Sigmoid colon (tissue), 7 donors: ENCODE measurements around the gene TMEM40. TPM values are rescaled to one million over a fixed set of nuclear protein-coding genes. Genes with fewer than 3 reads are reported as not detected.

Experiments
- DNase-seq: peaks from one replicate; pipeline ENCODE4 v3.0.0-alpha.2; 2019
- H3K27ac ChIP-seq, 4 donors: fragments of 200-600 bp; sonication (generic); one replicate each; pipeline ENCODE4 v1.5.1; 2016 to 2019; ENCODE audit warnings: mild to moderate bottlenecking in 1 of 4
- H3K27me3 ChIP-seq, 3 donors: fragments of 200-600 bp; sonication (generic); one replicate each; pipeline ENCODE4 v1.5.1; 2019; ENCODE audit warnings: mild to moderate bottlenecking in 1 of 3
- H3K36me3 ChIP-seq, 4 donors: fragments of 200-600 bp; sonication (generic); one replicate each; pipeline ENCODE4 v1.5.1; 2016 to 2019
- H3K4me1 ChIP-seq, 4 donors: fragments of 200-600 bp; sonication (generic); one replicate each; pipeline ENCODE4 v1.5.1; 2017 to 2019
- H3K4me3 ChIP-seq, 4 donors: fragments of 200-600 bp; sonication (generic); one replicate each; pipeline ENCODE4 v1.5.1; 2017 to 2019; ENCODE audit warnings: mild to moderate bottlenecking in 2 of 4, moderate library complexity in 1 of 4
- H3K9me3 ChIP-seq, 4 donors: fragments of 200-600 bp in 3 of 4; sonication (generic) in 3 of 4; one replicate each; pipeline versions ENCODE4 v1.5.1 to v1.6.1; 2013 to 2019
- CTCF ChIP-seq, 4 experiments: fragments of 450-650 bp in 3 of 4; fragments of 200-600 bp in 1 of 4; IDR thresholded peaks; one replicate each; pipeline ENCODE4 v1.5.1; 2016 to 2019; ENCODE audit warnings: antibody characterized with exemption in 4 of 4, mild to moderate bottlenecking in 3 of 4, moderate library complexity in 2 of 4
- EP300 ChIP-seq, 4 donors: sonication (generic); formaldehyde crosslinking; IDR thresholded peaks; one replicate each; pipeline ENCODE4 v1.6.1; 2017; ENCODE audit warnings: antibody characterized with exemption in 4 of 4
- POLR2A ChIP-seq, 2 donors: fragments of 450-650 bp; IDR thresholded peaks; one replicate each; pipeline ENCODE4 v1.6.1; 2016; ENCODE audit warnings: antibody characterized with exemption in 2 of 2, mild to moderate bottlenecking in 2 of 2, moderate library complexity in 2 of 2
- POLR2AphosphoS5 ChIP-seq, 4 donors: sonication (generic); formaldehyde crosslinking; IDR thresholded peaks; one replicate each; pipeline ENCODE4 v1.6.1; 2017; ENCODE audit warnings: antibody characterized with exemption in 4 of 4
- whole genome bisulfite sequencing, 2 donors: extraction: QIAGEN DNeasy Blood & Tissue Kit; methylation state at CpG; one replicate each; pipeline ENCODE4 v1.1.7; 2013; 5-methylcytosine and 5-hydroxymethylcytosine counted together
- intact Hi-C: fragments of 100-400 bp; cut with DNase I; formaldehyde crosslinking; loops from one replicate; pipeline ENCODE4 v1.15.1; 2023
- polyA plus RNA-seq, 3 donors: library from polyadenylated mRNA; stranded (reverse); fragments of 200-250 nt; gene quantifications; one replicate each; pipeline ENCODE4 v1.2.3, GENCODE V29; 2013
- total RNA-seq, 4 donors: library from RNA; depleted of rRNA; stranded (reverse); fragments of >200 nt; gene quantifications; one replicate each; pipeline ENCODE4 v1.1.0, GENCODE V29; 2016
- donor health status: healthy with polysubstance abuse.
- donor health status: Bipolar disorder and iron deficiency.
- donor health status: healthy.

The TMEM40 gene
- total and polyA plus RNA-seq, 7 donors, result 0.10 to 0.60 TPM; not detected in 5

DNA sequence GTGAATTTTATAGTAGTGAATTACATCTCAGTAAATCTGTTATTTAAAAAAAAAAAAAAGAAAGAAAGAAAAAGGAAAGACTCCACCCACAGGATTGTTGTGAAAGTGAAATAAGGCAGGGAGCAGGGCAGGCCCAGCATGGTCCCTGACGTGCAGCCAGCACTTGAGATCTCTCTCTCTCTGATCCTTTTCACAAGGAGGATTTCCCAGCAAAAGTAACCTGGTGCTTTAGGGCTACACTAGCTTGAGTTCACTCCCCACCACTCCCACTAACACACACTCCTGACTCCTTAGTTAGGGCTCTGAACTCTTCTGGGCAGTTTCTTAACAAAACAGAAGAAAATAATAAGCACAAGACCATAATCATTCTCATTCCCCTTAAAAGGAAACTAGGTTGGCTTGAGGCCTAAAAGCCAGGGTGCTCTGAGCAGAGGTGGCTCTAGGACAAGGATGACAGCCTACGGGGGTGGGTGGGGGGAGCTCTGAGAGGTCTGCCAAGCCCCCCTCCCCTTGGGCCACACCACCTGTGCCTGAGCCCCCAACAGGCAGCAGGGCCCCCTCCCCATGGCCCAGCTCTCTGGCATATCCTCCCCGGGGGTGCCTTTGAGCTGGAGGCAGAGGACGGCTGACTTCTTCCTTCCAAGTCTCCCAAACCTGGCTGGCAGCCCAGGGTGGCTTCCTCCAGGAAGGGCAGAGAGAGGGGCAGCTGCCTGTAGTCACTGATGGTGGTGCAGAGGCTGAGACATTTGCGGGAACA is 856 bp downstream of the TMEM40 start:
- peak; percentile 83 for DNase-seq
- Histone ChIP-seq H3K36me3 (no peaks in the 10 kb centered on the region), H3K4me3 (no peak overlapping the region), H3K27me3 (no peaks in the 10 kb centered on the region), H3K27ac (peak overlapping the region; percentile 68 to 77 (median 72)), H3K9me3 (no peaks in the 10 kb centered on the region), H3K4me1 (peaks cover 0 to 14% (median 9%) of the 10 kb centered on the region in 4 donors)
- intact Hi-C loops, result no loop called here
- TF ChIP-seq POLR2AphosphoS5 (IDR thresholded peaks at IDR 0.05), result peak in 1 of 4 donors; percentile 19
- no peak for TF ChIP-seq POLR2A (IDR thresholded peaks at IDR 0.05)
- no peak for TF ChIP-seq EP300 (IDR thresholded peaks at IDR 0.05)
- no peak for TF ChIP-seq CTCF (IDR thresholded peaks at IDR 0.05)
- 30% methylated on average over 5 of the region's 5 CpGs for WGBS, 2 donors

DNA sequence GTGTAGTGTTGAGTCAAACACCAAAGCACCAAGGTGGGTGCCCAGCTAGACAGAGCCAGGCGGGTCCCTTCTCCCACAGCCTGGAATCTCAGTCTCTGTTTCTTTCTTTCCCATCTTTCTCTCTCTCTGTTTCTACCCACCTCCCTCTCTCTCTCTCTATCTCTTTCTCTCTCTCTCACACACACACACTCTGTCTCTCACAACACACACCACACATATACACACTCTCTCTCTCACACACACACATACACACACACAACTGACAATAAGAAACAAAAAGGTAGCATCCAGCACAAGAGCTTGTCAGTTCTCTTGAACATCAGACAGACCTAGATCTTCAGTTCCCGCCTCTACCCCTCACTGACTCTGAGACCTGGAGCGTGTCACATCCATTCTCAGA is 2.4 kb downstream of the TMEM40 start:
- Histone ChIP-seq H3K36me3 (no peaks in the 10 kb centered on the region), H3K4me1 (peaks cover 0 to 14% (median 9%) of the 10 kb centered on the region in 4 donors), H3K27ac (no peak overlapping the region), H3K4me3 (no peak overlapping the region), H3K9me3 (no peaks in the 10 kb centered on the region), H3K27me3 (no peaks in the 10 kb centered on the region)
- TF ChIP-seq CTCF (IDR thresholded peaks at IDR 0.05), result no peak
- no peak for TF ChIP-seq POLR2AphosphoS5 (IDR thresholded peaks at IDR 0.05)
- TF ChIP-seq POLR2A (IDR thresholded peaks at IDR 0.05), result no peak
- TF ChIP-seq EP300 (IDR thresholded peaks at IDR 0.05), result no peak
- intact Hi-C loops, result no loop called here
- 92 to 95% methylated on average over 3 of the region's 3 CpGs for WGBS, 2 donors
- no peak for DNase-seq

GRCh38 chr3:12756175-12756574 is 2.9 kb downstream of the TMEM40 start:
- TF ChIP-seq POLR2AphosphoS5 (IDR thresholded peaks at IDR 0.05), result no peak
- no peak for TF ChIP-seq POLR2A (IDR thresholded peaks at IDR 0.05)
- no peak for TF ChIP-seq EP300 (IDR thresholded peaks at IDR 0.05)
- TF ChIP-seq CTCF (IDR thresholded peaks at IDR 0.05), result no peak
- intact Hi-C loops, result no loop called here

DNA sequence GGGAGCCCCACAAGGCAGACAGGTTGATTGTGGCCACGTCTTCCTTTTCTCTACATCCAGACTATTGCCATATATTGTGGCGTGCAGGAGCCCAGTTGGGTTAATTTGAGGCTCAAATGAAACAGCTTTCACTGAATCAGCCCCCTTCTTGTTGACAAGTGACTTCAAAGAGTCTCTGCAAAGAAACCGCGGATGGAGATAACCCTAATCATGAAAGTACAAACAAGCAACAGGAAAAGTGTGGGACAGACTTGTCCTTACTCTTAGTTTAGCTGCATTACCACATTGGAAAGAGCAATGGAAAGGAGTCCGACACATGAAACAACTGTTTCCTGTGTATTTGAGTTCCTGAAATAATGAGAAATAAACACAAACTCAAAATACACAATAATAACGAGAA is 3.3 kb downstream of the TMEM40 start:
- intact Hi-C loops, result no loop called here
- WGBS, 2 donors, result 54 to 82% methylated on average over 6 of the region's 6 CpGs
- no peaks in the 10 kb centered on the region for H3K27me3 ChIP-seq
- TF ChIP-seq CTCF (IDR thresholded peaks at IDR 0.05), result no peak
- no peak for TF ChIP-seq POLR2A (IDR thresholded peaks at IDR 0.05)
- no peak for TF ChIP-seq EP300 (IDR thresholded peaks at IDR 0.05)
- TF ChIP-seq POLR2AphosphoS5 (IDR thresholded peaks at IDR 0.05), result no peak
- no peaks in the 10 kb centered on the region for H3K36me3 ChIP-seq
- no peaks in the 10 kb centered on the region for H3K9me3 ChIP-seq
- H3K4me1 ChIP-seq, result peaks cover 0 to 21% (median 12%) of the 10 kb centered on the region in 4 donors
- no peak overlapping the region for H3K4me3 ChIP-seq
- no peak overlapping the region for H3K27ac ChIP-seq
- no peak for DNase-seq

More at GRCh38 chr3:12756175-12756574, 2.9 kb downstream of the TMEM40 start:
- Histone ChIP-seq H3K4me1 (peaks cover 0 to 16% (median 9%) of the 10 kb centered on the region in 4 donors), H3K36me3 (no peaks in the 10 kb centered on the region), H3K4me3 (no peak overlapping the region), H3K9me3 (no peaks in the 10 kb centered on the region), H3K27ac (no peak overlapping the region), H3K27me3 (no peaks in the 10 kb centered on the region)
- DNase-seq, result no peak
- 86 to 90% methylated on average over 4 of the region's 4 CpGs for WGBS, 2 donors
